RPMI7951 (cell line): Measurements from ENCODE around the gene SH2D1B. TPM values are rescaled to one million over a fixed set of nuclear protein-coding genes. Genes with fewer than 3 reads are reported as not detected.

Experiments used
- DNase-seq: peaks from one replicate; pipeline ENCODE4 v3.0.0-alpha.2; 2012; ENCODE audit warnings: low read depth
- total RNA-seq: library from RNA; depleted of rRNA; stranded (reverse); fragments of >200 nt; shearing (Covaris generic); gene quantifications from 2 replicates; pipeline ENCODE4 v1.2.3, GENCODE V29; 2014

SH2D1B gene
- total RNA-seq, 1 experiment from 2014 or later = 0.12 TPM

DNA sequence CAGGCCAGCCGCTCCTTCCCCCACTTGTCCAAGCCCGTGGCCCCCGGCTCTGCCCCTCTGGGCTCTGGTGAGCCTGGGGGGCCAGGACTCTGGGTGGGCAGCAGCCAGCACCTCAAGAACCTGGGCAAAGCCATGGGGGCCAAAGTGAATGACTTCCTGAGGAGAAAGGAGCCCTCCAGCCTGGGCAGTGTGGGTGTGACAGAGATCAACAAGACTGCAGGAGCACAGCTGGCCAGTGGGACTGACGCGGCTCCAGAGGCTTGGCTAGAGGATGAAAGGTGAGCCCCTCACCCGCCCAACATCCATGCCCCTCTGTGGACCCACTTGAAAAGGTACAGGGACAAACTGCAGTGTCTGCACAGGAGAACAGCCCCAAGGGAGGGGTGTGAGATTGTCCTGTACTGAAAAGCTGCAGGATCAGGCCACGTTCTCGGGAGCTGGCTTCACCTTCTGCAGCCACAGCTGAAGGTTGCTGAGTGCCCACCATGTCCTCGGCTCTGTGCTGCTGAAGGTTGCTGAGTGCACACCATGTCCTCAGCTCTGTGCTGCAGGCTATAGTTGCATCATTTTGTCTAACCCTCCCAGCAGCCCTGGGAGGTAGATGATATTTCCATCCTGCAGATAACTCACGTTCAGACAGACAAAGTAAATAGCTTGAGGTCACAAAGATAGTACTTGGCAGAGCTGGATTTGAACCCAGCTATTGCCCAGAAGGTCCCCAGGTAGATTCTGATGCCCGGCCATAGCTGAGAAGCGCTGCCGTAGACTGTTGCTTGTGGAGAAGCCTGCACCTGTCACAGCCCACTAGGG is 29.8 kb downstream of the SH2D1B start:
- DNase-seq = no peak

DNA sequence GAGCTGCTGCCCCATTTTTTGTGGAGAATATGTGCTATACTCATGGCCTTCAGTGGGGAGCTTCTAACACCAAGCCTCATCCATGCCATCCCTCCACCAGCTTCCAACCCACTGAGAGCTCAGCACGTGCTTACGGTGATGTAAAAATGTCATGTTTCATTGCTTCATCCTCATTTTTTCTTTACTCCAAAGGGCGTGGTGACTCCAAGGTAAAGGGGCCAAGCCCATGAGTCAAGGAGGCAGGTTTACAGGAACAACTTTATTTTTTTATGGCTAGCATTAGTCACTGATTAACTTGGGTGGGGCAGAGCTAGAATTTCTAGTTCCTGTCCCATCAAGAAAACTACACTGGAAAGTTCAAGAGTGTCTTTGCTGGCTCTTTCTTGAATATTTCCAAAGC is 30.6 kb downstream of the SH2D1B start, which contains the start of gene C1orf226:
C1orf226 (plus strand) TSS at position 346 of the 400 bp plus-strand sequence. CDS start 174 bp downstream, outside the sequence.
- DNase-seq = no peak

- DNase-seq = no peak
Measured at GRCh38 chr1:162380061-162380846, 31.7 kb downstream of the SH2D1B start.

GRCh38 chr1:162376691-162377090 is 35.2 kb downstream of the SH2D1B start, which contains the start of gene SPATA46:
SPATA46 (minus strand) TSS chr1:162376854; CDS start chr1:162376790, 64 bp downstream.
- no peak for DNase-seq

DNA sequence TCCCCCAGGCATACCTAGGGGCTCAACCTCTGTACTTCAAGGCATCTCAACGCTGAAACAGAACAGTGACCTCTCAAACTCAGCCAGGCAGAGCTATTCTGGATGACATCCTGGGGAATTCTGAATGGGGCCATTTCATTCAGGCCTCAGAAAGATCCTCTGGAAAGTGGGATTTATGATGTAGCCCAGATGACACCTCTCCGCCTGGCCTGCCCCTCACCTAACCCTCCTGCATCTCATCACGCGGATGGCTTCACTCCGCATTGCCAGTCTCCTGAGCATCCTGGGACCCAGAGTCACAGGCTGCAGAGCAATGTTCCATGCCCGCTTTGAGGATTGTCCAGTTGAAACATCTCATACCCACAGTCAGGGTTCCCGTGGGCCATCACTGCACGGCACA is 36.5 kb downstream of the SH2D1B start:
- DNase-seq = no peak

GRCh38 chr1:162374406-162374805 is 37.5 kb downstream of the SH2D1B start:
- no peak for DNase-seq

DNA sequence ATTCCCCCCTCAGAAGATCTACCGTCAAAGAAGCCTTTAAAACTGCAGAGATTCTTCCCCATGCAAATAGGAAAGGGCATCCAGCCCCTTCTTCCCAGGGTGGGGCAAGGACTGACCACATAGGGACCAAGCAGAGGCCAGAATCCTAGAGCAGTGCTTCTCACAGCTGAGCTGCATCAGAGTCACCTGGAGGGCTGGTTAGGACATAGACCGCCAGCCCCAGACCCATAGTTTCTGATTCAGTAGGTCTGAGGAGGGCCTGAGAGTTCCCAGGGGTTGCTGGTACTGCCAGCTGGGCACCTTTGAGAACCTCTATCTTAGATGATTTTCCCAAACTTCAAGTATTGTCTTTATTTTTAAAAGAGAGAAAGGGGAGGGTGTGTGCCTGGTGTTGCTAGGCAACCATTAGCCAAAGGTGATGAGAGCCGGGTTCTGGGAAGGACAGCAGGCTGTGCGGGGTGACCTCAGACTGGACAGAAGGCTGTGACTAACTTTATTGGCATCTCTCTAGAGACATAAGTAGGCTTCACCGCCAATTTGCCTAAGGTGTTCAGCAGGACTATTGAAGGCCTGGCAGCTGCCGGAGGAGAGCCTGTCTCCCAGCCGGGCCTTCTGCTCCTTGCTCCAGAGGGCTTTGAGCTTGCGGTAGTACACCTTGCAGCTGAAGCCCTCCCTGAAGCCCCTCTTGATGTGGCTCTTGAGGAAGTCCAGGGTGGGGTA is 38.2 kb downstream of the SH2D1B start:
- DNase-seq = peak; percentile 89

GRCh38 chr1:162373072-162373427 is 38.9 kb downstream of the SH2D1B start:
- DNase-seq = no peak

- no peak for DNase-seq
Measured at GRCh38 chr1:162372159-162373071, 39.5 kb downstream of the SH2D1B start.

DNA sequence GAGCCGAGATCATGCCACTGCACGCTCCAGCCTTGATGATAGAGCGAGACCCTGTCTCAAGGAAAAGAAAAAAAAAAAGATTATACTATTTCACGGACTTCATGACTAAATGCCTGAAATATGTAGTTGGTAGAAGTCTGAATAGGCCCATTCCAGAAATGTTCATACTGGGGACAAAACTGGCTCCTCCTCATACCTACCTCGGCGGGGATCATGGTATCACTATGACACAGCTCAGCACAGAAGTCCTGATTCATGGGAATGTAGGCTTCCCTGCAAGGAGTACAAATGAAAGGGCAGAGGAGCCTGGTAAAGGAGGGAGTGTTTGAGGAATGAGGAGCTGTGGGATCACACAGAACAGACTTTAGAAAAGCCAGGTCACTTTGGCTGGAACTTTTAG is 40.3 kb downstream of the SH2D1B start:
- peak; percentile 16 for DNase-seq

- DNase-seq = no peak
Measured at GRCh38 chr1:162370721-162371120, 41.2 kb downstream of the SH2D1B start.

DNA sequence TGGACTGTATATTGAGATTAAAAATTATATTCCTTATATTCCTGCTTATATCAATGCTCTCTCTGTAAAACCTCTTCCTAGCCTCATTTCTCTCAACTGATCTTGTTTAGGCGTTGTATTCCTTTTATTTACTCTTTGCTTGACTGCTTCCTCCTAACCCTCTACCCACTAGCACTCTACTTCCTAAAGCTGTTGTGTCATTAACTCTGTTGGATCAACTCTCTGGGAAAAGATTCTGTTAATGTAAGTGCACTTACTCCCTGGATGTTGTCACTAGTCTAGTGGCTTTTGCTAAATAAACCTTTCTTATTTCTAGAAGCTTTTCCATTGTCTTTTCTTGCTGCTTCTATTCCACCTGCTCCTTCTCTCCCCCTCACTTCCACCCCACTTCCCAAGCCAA is 41.8 kb downstream of the SH2D1B start:
- no peak for DNase-seq

DNA sequence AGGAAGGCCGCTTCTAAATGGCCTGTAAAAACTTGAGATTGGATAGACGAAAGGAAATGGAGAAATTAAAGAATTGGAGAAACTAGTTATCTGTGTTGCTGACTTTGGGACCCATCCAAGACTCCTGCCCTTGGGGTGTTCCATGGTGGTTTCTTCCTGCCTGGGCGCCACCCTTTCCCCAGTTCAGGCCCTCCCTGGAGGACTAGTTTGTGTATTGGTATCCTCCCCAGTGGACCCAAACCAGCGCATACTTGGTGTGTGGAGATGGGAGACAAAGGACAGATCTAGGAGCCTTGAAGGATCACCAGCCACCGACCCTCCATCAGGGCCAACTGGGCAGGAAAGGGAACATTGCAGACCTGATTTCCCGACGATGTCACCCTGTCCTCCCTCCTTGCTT is 42.4 kb downstream of the SH2D1B start:
- DNase-seq = peak; percentile 44

GRCh38 chr1:162368451-162368850 is 43.5 kb downstream of the SH2D1B start:
- DNase-seq = no peak

GRCh38 chr1:162367772-162368171 is 44.2 kb downstream of the SH2D1B start:
- DNase-seq = peak; percentile 15

GRCh38 chr1:162367073-162367472 is 44.9 kb downstream of the SH2D1B start:
- peak; percentile 46 for DNase-seq

DNA sequence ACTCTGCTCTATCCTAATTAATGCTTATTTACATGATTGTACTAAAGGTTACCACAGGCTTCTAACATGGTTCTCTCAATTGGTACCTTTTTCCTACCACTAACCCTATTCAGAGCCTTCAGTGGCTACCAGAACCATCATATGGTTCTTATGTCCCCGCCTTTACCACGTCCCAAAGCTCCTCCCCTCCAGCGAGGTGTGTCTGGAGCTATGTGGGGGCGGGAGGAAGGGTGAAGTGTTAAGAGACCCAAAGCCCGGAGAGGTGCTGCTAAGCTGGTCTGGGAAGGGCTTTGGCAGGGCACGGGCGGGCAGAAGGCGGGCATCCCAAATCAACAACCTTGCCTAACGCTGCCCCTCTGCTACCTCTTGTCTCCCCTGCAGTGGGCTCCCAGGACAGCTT is 45.3 kb downstream of the SH2D1B start:
- DNase-seq = no peak

GRCh38 chr1:162366149-162366548 is 45.8 kb downstream of the SH2D1B start:
- no peak for DNase-seq

DNA sequence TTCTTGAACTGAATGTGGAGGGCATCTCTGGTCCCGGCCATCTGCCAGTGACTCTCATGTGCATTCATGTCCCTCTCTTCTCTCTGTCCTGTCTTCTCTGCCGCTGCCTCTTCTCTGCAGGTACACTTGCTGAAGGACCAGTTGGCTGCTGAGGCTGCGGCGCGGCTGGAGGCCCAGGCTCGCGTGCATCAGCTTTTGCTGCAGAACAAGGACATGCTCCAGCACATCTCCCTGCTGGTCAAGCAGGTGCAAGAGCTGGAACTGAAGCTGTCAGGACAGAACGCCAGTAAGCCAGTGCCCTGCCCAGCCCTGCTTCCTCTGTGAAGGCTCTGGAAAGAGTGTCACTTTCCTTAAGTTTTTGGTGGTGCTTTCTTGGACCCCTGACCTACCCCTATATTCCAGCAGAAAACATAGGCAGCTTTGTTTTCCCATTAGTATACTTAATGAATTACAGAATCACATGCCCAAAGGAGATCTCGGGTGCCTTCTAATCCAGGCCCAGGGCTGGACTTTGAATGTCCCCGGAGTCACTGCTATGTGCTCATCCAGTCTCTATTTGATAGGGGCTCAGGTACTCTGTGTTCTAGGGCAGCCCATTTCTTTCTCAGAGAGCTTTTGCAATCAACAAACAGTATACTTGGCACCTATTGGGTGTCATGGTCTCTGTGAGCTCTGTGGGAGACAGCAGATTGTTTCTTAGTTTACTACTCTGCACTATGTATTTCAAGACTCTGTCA is 46.5 kb downstream of the SH2D1B start:
- no peak for DNase-seq

- no peak for DNase-seq
Measured at GRCh38 chr1:162364498-162364897, 47.4 kb downstream of the SH2D1B start.
